Gastrocnemius medialis (tissue), 4 donors: ENCODE results near the gene DNAJB14.

ENCODE experiments used
- CTCF ChIP-seq, 5 experiments: fragments of 450-650 bp in 3 of 5; fragments of 200-600 bp in 2 of 5; sonication (generic) in 2 of 5; IDR thresholded peaks in 4 of 5; conservative IDR thresholded peaks in 1 of 5; 1 replicate in 4 of 5; 2 replicates in 1 of 5; pipeline ENCODE4 v1.5.1; 2016 to 2019; ENCODE audit warnings: antibody characterized with exemption in 5 of 5, mild to moderate bottlenecking in 3 of 5, moderate library complexity in 3 of 5
- POLR2A ChIP-seq, 2 donors: fragments of 450-650 bp; IDR thresholded peaks; one replicate each; pipeline ENCODE4 v1.6.1; 2017; ENCODE audit warnings: antibody characterized with exemption in 2 of 2, mild to moderate bottlenecking in 2 of 2, moderate library complexity in 2 of 2

- TF ChIP-seq CTCF (IDR thresholded peaks at IDR 0.05 in 4 of 5, conservative IDR thresholded peaks at IDR 0.05 in 1 of 5) (no peak), POLR2A (IDR thresholded peaks at IDR 0.05) (no peak)
These were observed 53.4 kb downstream of the DNAJB14 start for GRCh38 chr4:99893029-99893428.
